Colonic mucosa (tissue), 4 donors: ENCODE results near the gene C4orf54. TPM values are rescaled to one million over a fixed set of nuclear protein-coding genes. Genes with fewer than 3 reads are reported as not detected.

ENCODE experiments used
- DNase-seq: peaks from one replicate; pipeline ENCODE4 v3.0.0-alpha.2; 2020
- H3K27ac ChIP-seq: fragments of 200-600 bp; one replicate; pipeline ENCODE4 v1.8.0; 2021
- H3K27me3 ChIP-seq: fragments of 200-600 bp; one replicate; pipeline ENCODE4 v1.8.0; 2021
- H3K36me3 ChIP-seq: fragments of 200-600 bp; one replicate; pipeline ENCODE4 v1.8.0; 2021
- H3K4me1 ChIP-seq: fragments of 200-600 bp; one replicate; pipeline ENCODE4 v1.8.0; 2021; ENCODE audit warnings: mild to moderate bottlenecking
- H3K4me3 ChIP-seq: fragments of 200-600 bp; one replicate; pipeline ENCODE4 v1.8.0; 2021
- H3K9ac ChIP-seq, 2 donors: one replicate each; pipeline ENCODE4 v1.7.0; 2013; ENCODE audit warnings: control low read depth in 2 of 2, low read depth in 2 of 2, low read length in 2 of 2
- H3K9me3 ChIP-seq: fragments of 200-600 bp; one replicate; pipeline ENCODE4 v1.8.0; 2021
- CTCF ChIP-seq: fragments of 200-600 bp; IDR thresholded peaks from one replicate; pipeline ENCODE4 v1.8.0; 2022; ENCODE audit warnings: antibody characterized with exemption, mild to moderate bottlenecking
- intact Hi-C: fragments of 100-400 bp; cut with DNase I; formaldehyde crosslinking; loops from one replicate; pipeline ENCODE4 v1.14.1; 2022
- total RNA-seq, 2 donors: library from RNA; stranded (reverse); fragmentation: NEBNext Ultra II Directional in 1 of 2; extraction: Animal tissue kit (Norgen Biotek cat#: 25700) in 1 of 2; gene quantifications; one replicate each; pipeline ENCODE4 v1.2.1, GENCODE V29; 2021
- donor health status: healthy.
- donor health status: DM: no; HTN: no; CAD: no.
- donor health status: DM: no; HTN: no; CAD: no.

Gene C4orf54
- total RNA-seq, 2 donors from 2014 or later: 0.27 TPM; not detected in 1

- no peaks in the 10 kb centered on the region for H3K27me3 ChIP-seq
- no peak overlapping the region for H3K27ac ChIP-seq
- H3K9ac ChIP-seq: no peak overlapping the region
- no peaks in the 10 kb centered on the region for H3K36me3 ChIP-seq
- H3K9me3 ChIP-seq: no peaks in the 10 kb centered on the region
- intact Hi-C loops: no loop called here
- H3K4me3 ChIP-seq: no peak overlapping the region
- no peak for DNase-seq
- H3K4me1 ChIP-seq: no peaks in the 10 kb centered on the region
- no peak for TF ChIP-seq CTCF
These were observed 14.7 kb downstream of the C4orf54 start for GRCh38 chr4:99642725-99643489.

DNA sequence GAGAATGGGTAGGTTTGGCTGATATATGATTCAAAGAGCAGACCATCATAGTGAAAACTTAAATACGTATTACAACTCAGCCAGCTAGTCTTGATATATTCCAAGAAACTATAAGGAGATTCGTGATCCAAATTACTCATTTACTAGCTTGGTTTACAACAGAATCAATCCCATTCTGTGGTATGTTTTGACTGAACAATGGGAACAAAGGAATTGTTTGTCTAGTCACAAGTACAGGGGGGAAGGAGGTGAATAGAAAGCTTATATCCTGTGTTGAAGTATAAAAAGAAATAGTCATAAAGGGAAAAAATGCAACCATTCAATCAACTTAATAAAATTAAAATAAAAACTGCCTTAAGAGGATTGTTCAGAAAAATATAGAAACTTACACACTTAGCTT is 17.0 kb downstream of the C4orf54 start:
- intact Hi-C loops: no loop called here
- DNase-seq: no peak

DNA sequence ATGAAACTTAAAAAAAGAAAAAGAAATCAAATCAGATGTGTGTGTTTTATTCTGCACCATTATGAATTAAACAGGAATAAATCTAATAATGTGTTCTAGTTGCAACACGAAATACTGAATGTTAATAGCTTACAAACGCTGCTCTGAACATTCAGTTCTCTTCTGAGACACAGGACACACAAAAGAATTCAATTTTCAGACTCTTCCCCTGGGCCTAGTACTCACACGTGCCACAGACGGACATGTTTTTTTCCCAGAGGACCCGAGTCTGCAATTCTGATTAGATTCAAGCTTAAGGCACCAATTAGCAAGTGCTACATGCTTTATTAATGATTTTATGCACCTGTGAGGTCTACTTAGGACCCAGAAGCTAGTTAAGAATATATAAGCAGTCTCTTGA is 20.5 kb downstream of the C4orf54 start:
- Histone ChIP-seq H3K4me3 (no peak overlapping the region), H3K36me3 (no peaks in the 10 kb centered on the region), H3K9me3 (no peaks in the 10 kb centered on the region), H3K27me3 (no peaks in the 10 kb centered on the region), H3K4me1 (no peaks in the 10 kb centered on the region), H3K9ac (no peak overlapping the region), H3K27ac (no peak overlapping the region)
- DNase-seq: no peak
- TF ChIP-seq CTCF: no peak
- intact Hi-C loops: no loop called here

More for the DNA sequence above, 17.0 kb downstream of the C4orf54 start:
- TF ChIP-seq CTCF: no peak
- H3K27ac ChIP-seq: no peak overlapping the region
- no peaks in the 10 kb centered on the region for H3K36me3 ChIP-seq
- H3K4me3 ChIP-seq: no peak overlapping the region
- H3K9me3 ChIP-seq: no peaks in the 10 kb centered on the region
- H3K27me3 ChIP-seq: no peaks in the 10 kb centered on the region
- H3K4me1 ChIP-seq: no peaks in the 10 kb centered on the region
- H3K9ac ChIP-seq: no peak overlapping the region

GRCh38 chr4:99636422-99636821 is 21.2 kb downstream of the C4orf54 start:
- Histone ChIP-seq H3K4me1 (no peaks in the 10 kb centered on the region), H3K9me3 (no peaks in the 10 kb centered on the region), H3K9ac (no peak overlapping the region), H3K27ac (no peak overlapping the region), H3K36me3 (no peaks in the 10 kb centered on the region), H3K4me3 (no peak overlapping the region), H3K27me3 (no peaks in the 10 kb centered on the region)
- TF ChIP-seq CTCF: no peak
- no peak for DNase-seq
- intact Hi-C loops: no loop called here

- DNase-seq: no peak
- no peaks in the 10 kb centered on the region for H3K4me1 ChIP-seq
- H3K27ac ChIP-seq: no peak overlapping the region
- no peaks in the 10 kb centered on the region for H3K27me3 ChIP-seq
- no peaks in the 10 kb centered on the region for H3K36me3 ChIP-seq
- intact Hi-C loops: no loop called here
- H3K9ac ChIP-seq: no peak overlapping the region
- H3K4me3 ChIP-seq: no peak overlapping the region
- no peaks in the 10 kb centered on the region for H3K9me3 ChIP-seq
- no peak for TF ChIP-seq CTCF
These were observed 22.0 kb downstream of the C4orf54 start for GRCh38 chr4:99635601-99636000.
